ENCODE data around the gene SCN1B. TPM values are rescaled to one million over a fixed set of nuclear protein-coding genes. Genes with fewer than 3 reads are reported as not detected.

SCN1B gene
- total and polyA plus RNA-seq, 10 of the 15 experiments (the other 5 are each of a cell fraction or from before 2014, with no cell fraction given) = 0.04 to 0.54 (median 0.11) TPM; not detected in 3

DNA sequence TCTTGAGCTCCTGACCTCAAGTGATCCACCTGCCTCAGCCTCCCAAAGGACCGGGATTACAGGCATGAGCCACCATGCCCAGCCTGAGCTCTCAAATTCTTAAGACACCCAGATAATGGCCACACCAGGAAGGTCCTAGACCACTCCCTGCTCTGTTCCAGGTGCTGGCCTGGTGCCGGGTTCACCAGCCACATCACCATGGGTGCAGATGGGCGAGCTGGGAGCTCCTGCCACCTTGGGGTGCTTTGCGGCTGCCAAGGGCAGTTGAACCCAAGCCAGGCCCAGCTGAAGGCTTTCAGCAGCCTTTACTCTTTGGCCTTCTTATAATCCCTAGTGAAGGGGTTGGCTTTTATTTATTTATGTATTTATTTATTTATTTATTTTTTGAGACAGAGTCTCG is 16.2 kb downstream of the SCN1B start:
- DNase-seq (ENCODE audit: low read depth, low spot score) (no peak), ATAC-seq (no peak), FAIRE-seq (no peak)
- H3K9ac ChIP-seq (ENCODE audit: control insufficient read depth, insufficient read depth, low read length) = no peak overlapping the region
- POLR2A ChIA-PET = no interaction called here
- no TSS peak for BruUV-seq (replicated peaks)
- CTCF ChIA-PET = interaction anchor here (0.6 to 5.4 kb wide), 6 partner anchors 8 to 1461 kb away, joined by 3 to 56 read pairs (median 12); partner anchors contain the start of gene LGI4
- in situ Hi-C loops (cut with MboI) (no loop called here), intact Hi-C loops (cut with micrococcal nuclease; ENCODE audit: unreplicated experiment) (no loop called here)
- no peaks in the 10 kb centered on the region for H3K79me2 ChIP-seq (ENCODE audit: control insufficient read depth, insufficient read depth, low read length)
- no peak overlapping the region for H3K27ac ChIP-seq (ENCODE audit: control insufficient read depth, insufficient read depth)
- 55% methylated on average over 5 of the region's 5 CpGs for WGBS (ENCODE audit: insufficient coverage, insufficient replicate concordance, low lambda C conversion rate, missing lambda C conversion rate)
- H3K36me3 ChIP-seq (ENCODE audit: control insufficient read depth in 2 of 2, insufficient read depth in 2 of 2, low read length in 1 of 2) = no peaks in the 10 kb centered on the region
- peaks cover 0 to 2% of the 10 kb centered on the region in 2 experiments; a peak in 3 of 4 replicates for H3K27me3 ChIP-seq (replicated peaks in 1 of 2; ENCODE audit: control insufficient read depth in 2 of 2, insufficient read depth in 2 of 2, low read length in 1 of 2)
- no peak overlapping the region for H2AFZ ChIP-seq (ENCODE audit: control insufficient read depth, low read depth, low read length)
- TF ChIP-seq JUNB (IDR thresholded peaks at IDR 0.05) = no peak
- TF ChIP-seq IRF4 (IDR thresholded peaks at IDR 0.05; ENCODE audit: low read depth, low read length) = no peak
- TF ChIP-seq ZNF217 (IDR thresholded peaks at IDR 0.05) = no peak
- TF ChIP-seq, protein P1, sequence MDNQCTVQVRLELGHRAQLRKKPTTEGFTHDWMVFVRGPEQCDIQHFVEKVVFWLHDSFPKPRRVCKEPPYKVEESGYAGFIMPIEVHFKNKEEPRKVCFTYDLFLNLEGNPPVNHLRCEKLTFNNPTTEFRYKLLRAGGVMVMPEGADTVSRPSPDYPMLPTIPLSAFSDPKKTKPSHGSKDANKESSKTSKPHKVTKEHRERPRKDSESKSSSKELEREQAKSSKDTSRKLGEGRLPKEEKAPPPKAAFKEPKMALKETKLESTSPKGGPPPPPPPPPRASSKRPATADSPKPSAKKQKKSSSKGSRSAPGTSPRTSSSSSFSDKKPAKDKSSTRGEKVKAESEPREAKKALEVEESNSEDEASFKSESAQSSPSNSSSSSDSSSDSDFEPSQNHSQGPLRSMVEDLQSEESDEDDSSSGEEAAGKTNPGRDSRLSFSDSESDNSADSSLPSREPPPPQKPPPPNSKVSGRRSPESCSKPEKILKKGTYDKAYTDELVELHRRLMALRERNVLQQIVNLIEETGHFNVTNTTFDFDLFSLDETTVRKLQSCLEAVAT (IDR thresholded peaks at IDR 0.05) = no peak
- TF ChIP-seq DPF2 (IDR thresholded peaks at IDR 0.05) = no peak
- no peak for TF ChIP-seq CBX3 (IDR thresholded peaks at IDR 0.05; ENCODE audit: borderline replicate concordance, low read depth)
- no peak for TF ChIP-seq BMI1 (IDR thresholded peaks at IDR 0.05; ENCODE audit: borderline replicate concordance)
- no peak for TF ChIP-seq PAX8 (IDR thresholded peaks at IDR 0.05)
- no peak for TF ChIP-seq HDAC2 (IDR thresholded peaks at IDR 0.05)
- TF ChIP-seq, protein P2, sequence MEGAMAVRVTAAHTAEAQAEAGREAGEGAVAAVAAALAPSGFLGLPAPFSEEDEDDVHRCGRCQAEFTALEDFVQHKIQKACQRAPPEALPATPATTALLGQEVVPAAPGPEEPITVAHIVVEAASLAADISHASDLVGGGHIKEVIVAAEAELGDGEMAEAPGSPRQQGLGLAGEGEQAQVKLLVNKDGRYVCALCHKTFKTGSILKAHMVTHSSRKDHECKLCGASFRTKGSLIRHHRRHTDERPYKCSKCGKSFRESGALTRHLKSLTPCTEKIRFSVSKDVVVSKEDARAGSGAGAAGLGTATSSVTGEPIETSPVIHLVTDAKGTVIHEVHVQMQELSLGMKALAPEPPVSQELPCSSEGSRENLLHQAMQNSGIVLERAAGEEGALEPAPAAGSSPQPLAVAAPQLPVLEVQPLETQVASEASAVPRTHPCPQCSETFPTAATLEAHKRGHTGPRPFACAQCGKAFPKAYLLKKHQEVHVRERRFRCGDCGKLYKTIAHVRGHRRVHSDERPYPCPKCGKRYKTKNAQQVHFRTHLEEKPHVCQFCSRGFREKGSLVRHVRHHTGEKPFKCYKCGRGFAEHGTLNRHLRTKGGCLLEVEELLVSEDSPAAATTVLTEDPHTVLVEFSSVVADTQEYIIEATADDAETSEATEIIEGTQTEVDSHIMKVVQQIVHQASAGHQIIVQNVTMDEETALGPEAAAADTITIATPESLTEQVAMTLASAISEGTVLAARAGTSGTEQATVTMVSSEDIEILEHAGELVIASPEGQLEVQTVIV (IDR thresholded peaks at IDR 0.05; ENCODE audit: borderline replicate concordance, partially characterized antibody) = no peak
- no peak for TF ChIP-seq MXI1 (IDR thresholded peaks at IDR 0.05; ENCODE audit: low read depth, low read length)
- TF ChIP-seq EZH2 (IDR thresholded peaks at IDR 0.05; ENCODE audit: borderline replicate concordance, control insufficient read depth, low read depth, low read length) = no peak
- no peak for TF ChIP-seq BACH1 (IDR thresholded peaks at IDR 0.05; ENCODE audit: borderline replicate concordance)
- TF ChIP-seq SPI1 (IDR thresholded peaks at IDR 0.05; ENCODE audit: borderline replicate concordance, insufficient read depth, low read depth, low read length) = no peak
- TF ChIP-seq, protein P3, sequence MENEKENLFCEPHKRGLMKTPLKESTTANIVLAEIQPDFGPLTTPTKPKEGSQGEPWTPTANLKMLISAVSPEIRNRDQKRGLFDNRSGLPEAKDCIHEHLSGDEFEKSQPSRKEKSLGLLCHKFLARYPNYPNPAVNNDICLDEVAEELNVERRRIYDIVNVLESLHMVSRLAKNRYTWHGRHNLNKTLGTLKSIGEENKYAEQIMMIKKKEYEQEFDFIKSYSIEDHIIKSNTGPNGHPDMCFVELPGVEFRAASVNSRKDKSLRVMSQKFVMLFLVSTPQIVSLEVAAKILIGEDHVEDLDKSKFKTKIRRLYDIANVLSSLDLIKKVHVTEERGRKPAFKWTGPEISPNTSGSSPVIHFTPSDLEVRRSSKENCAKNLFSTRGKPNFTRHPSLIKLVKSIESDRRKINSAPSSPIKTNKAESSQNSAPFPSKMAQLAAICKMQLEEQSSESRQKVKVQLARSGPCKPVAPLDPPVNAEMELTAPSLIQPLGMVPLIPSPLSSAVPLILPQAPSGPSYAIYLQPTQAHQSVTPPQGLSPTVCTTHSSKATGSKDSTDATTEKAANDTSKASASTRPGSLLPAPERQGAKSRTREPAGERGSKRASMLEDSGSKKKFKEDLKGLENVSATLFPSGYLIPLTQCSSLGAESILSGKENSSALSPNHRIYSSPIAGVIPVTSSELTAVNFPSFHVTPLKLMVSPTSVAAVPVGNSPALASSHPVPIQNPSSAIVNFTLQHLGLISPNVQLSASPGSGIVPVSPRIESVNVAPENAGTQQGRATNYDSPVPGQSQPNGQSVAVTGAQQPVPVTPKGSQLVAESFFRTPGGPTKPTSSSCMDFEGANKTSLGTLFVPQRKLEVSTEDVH (IDR thresholded peaks at IDR 0.05; ENCODE audit: low read depth, partially characterized antibody) = no peak
- no peak for TF ChIP-seq MEF2A (IDR thresholded peaks at IDR 0.05; ENCODE audit: insufficient read depth, low read depth, low read length)
- TF ChIP-seq RAD51 (IDR thresholded peaks at IDR 0.05) = no peak
- SMC1A ChIA-PET (ENCODE audit: uncharacterized antibody, unreplicated experiment) = interaction anchor here (1.8 kb wide), 1 partner anchor 12 kb away, joined by 3 read pairs; no protein-coding TSS in a partner anchor
- no peaks in the 10 kb centered on the region for H3K9me3 ChIP-seq (replicated peaks; ENCODE audit: control insufficient read depth, insufficient read depth, low read length)
- no peaks in the 10 kb centered on the region for H3K4me1 ChIP-seq (ENCODE audit: control insufficient read depth, insufficient read depth, low read length)
- RAD21 ChIA-PET (ENCODE audit: unreplicated experiment) = interaction anchor here (0.7 kb wide), 1 partner anchor 20 kb away, joined by 3 read pairs; no protein-coding TSS in a partner anchor
- no peaks in the 10 kb centered on the region for H4K20me1 ChIP-seq (ENCODE audit: control insufficient read depth, insufficient read depth)
- H3K4me3 ChIP-seq = no peak overlapping the region
- no peak overlapping the region for H3K4me2 ChIP-seq (ENCODE audit: control insufficient read depth, insufficient read depth)
